Liver (tissue), 3 donors: ENCODE data around the gene LMNTD2.

Experiments
- EGR1 ChIP-seq, 2 donors: IDR thresholded peaks; 2 replicates each; pipeline ENCODE4 v1.6.1; 2016 to 2018; ENCODE audit warnings: antibody characterized with exemption in 2 of 2, low read depth in 2 of 2
- TF ChIP-seq, protein P1 (sequence below): fragments of 150-350 bp; IDR thresholded peaks from 2 replicates; pipeline ENCODE4 v1.5.1; 2017; ENCODE audit warnings: improper control_type of control experiment, low read depth, low read length; ENCODE audit not compliant: missing input control
- TF ChIP-seq, protein P2 (sequence below): IDR thresholded peaks from 2 replicates; pipeline ENCODE4 v1.6.1; 2016; ENCODE audit warnings: antibody characterized with exemption, mild to moderate bottlenecking
- TF ChIP-seq, protein P3 (sequence below): IDR thresholded peaks from 2 replicates; pipeline ENCODE4 v1.6.1; 2016; ENCODE audit warnings: antibody characterized with exemption
- donor health status: healthy.
- donor health status: healthy.

DNA sequence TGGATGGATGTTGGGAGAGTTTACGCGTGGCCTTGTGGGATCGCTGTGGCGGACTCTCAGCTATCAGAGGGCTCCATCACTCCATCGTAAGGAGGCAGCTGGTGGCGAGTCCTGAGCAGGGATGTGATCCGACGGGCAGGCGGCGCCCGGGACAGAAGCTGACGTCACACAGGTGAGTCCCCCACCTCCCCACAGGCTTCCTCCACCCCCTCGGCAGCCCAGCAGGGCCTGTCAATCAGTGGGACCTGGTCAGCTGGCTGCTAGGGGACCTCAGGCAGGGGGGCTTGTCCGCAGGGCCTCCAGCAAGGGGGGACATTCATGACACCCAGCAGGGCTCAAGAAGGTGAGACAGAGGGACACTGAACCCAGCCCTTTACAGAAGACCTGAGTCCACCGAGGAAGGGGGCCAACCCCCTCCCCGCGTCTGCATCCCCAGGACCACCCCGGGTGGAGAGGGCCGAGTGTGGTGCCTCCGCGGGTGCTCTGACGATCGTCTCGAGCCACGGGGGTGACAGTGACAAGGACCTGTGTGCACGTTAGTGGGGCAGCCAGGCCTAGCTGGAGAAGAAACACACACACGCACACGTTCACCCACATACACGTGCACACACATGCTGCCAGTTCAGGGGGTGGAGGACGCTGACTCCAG lies 32.2 kb downstream of the LMNTD2 start:
- TF ChIP-seq, protein P1, sequence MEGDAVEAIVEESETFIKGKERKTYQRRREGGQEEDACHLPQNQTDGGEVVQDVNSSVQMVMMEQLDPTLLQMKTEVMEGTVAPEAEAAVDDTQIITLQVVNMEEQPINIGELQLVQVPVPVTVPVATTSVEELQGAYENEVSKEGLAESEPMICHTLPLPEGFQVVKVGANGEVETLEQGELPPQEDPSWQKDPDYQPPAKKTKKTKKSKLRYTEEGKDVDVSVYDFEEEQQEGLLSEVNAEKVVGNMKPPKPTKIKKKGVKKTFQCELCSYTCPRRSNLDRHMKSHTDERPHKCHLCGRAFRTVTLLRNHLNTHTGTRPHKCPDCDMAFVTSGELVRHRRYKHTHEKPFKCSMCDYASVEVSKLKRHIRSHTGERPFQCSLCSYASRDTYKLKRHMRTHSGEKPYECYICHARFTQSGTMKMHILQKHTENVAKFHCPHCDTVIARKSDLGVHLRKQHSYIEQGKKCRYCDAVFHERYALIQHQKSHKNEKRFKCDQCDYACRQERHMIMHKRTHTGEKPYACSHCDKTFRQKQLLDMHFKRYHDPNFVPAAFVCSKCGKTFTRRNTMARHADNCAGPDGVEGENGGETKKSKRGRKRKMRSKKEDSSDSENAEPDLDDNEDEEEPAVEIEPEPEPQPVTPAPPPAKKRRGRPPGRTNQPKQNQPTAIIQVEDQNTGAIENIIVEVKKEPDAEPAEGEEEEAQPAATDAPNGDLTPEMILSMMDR = no peak
- no peak for TF ChIP-seq EGR1 (IDR thresholded peaks at IDR 0.05; ENCODE audit: low read depth in 2 of 2)
- TF ChIP-seq, protein P2, sequence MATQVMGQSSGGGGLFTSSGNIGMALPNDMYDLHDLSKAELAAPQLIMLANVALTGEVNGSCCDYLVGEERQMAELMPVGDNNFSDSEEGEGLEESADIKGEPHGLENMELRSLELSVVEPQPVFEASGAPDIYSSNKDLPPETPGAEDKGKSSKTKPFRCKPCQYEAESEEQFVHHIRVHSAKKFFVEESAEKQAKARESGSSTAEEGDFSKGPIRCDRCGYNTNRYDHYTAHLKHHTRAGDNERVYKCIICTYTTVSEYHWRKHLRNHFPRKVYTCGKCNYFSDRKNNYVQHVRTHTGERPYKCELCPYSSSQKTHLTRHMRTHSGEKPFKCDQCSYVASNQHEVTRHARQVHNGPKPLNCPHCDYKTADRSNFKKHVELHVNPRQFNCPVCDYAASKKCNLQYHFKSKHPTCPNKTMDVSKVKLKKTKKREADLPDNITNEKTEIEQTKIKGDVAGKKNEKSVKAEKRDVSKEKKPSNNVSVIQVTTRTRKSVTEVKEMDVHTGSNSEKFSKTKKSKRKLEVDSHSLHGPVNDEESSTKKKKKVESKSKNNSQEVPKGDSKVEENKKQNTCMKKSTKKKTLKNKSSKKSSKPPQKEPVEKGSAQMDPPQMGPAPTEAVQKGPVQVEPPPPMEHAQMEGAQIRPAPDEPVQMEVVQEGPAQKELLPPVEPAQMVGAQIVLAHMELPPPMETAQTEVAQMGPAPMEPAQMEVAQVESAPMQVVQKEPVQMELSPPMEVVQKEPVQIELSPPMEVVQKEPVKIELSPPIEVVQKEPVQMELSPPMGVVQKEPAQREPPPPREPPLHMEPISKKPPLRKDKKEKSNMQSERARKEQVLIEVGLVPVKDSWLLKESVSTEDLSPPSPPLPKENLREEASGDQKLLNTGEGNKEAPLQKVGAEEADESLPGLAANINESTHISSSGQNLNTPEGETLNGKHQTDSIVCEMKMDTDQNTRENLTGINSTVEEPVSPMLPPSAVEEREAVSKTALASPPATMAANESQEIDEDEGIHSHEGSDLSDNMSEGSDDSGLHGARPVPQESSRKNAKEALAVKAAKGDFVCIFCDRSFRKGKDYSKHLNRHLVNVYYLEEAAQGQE = no peak
- TF ChIP-seq, protein P3, sequence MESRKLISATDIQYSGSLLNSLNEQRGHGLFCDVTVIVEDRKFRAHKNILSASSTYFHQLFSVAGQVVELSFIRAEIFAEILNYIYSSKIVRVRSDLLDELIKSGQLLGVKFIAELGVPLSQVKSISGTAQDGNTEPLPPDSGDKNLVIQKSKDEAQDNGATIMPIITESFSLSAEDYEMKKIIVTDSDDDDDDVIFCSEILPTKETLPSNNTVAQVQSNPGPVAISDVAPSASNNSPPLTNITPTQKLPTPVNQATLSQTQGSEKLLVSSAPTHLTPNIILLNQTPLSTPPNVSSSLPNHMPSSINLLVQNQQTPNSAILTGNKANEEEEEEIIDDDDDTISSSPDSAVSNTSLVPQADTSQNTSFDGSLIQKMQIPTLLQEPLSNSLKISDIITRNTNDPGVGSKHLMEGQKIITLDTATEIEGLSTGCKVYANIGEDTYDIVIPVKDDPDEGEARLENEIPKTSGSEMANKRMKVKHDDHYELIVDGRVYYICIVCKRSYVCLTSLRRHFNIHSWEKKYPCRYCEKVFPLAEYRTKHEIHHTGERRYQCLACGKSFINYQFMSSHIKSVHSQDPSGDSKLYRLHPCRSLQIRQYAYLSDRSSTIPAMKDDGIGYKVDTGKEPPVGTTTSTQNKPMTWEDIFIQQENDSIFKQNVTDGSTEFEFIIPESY = no peak
